Neural cell (in vitro differentiated cells): Measurements from ENCODE around the gene SHBG.

Experiments
- EP300 ChIP-seq: fragments of 450-650 bp; conservative IDR thresholded peaks from 2 replicates; pipeline ENCODE4 v1.6.1; 2014; ENCODE audit warnings: antibody characterized with exemption, mild to moderate bottlenecking, moderate library complexity; ENCODE audit not compliant: poor library complexity, severe bottlenecking
- EZH2 ChIP-seq: fragments of 200-600, 300-800 bp; shearing (Covaris generic), sonication (generic); IDR thresholded peaks from 2 replicates; pipeline ENCODE4 v1.6.1; 2014; ENCODE audit warnings: antibody characterized with exemption, low read length, borderline replicate concordance, mild to moderate bottlenecking; ENCODE audit not compliant: insufficient read depth, poor library complexity, severe bottlenecking
- MXI1 ChIP-seq: fragments of 450-650 bp; conservative IDR thresholded peaks from 2 replicates; pipeline ENCODE4 v1.6.1; 2014; ENCODE audit warnings: antibody characterized with exemption, mild to moderate bottlenecking; ENCODE audit not compliant: poor library complexity, severe bottlenecking
- POLR2AphosphoS5 ChIP-seq: IDR thresholded peaks from 2 replicates; pipeline ENCODE4 v1.6.1; 2012
- RAD21 ChIP-seq: fragments of 450-650 bp; conservative IDR thresholded peaks from 2 replicates; pipeline ENCODE4 v1.6.1; 2014; ENCODE audit warnings: antibody characterized with exemption, mild to moderate bottlenecking, moderate library complexity
- SMC3 ChIP-seq: fragments of 450-650 bp; conservative IDR thresholded peaks from 2 replicates; pipeline ENCODE4 v1.6.1; 2014; ENCODE audit warnings: antibody characterized with exemption, mild to moderate bottlenecking, moderate library complexity; ENCODE audit not compliant: poor library complexity
- TF ChIP-seq, protein P1 (sequence below): fragments of 450-650 bp; IDR thresholded peaks from 2 replicates; pipeline ENCODE4 v1.5.1; 2014; ENCODE audit warnings: antibody characterized with exemption, mild to moderate bottlenecking, moderate library complexity; ENCODE audit not compliant: poor library complexity, severe bottlenecking

DNA sequence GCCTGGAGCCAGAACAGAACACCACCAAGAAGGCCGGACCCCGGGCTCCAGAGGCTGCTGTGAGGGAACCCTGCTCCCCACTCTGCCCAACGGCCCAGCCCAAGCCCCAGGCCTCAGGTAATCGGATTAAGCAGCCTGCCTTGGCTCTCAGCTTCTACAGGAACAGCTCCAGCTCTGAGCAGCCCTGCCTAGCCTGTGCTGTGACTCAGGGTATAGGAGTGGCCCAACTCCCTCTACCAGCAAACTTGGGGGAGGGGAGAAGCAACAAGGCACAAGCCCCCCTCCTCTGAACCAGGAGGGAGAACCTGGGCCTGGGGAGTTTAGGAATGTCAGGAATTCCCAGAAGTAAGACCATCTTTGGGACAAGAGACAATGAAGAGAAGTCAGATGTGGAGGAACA lies 39.2 kb upstream of the SHBG start:
- TF ChIP-seq, protein P1, sequence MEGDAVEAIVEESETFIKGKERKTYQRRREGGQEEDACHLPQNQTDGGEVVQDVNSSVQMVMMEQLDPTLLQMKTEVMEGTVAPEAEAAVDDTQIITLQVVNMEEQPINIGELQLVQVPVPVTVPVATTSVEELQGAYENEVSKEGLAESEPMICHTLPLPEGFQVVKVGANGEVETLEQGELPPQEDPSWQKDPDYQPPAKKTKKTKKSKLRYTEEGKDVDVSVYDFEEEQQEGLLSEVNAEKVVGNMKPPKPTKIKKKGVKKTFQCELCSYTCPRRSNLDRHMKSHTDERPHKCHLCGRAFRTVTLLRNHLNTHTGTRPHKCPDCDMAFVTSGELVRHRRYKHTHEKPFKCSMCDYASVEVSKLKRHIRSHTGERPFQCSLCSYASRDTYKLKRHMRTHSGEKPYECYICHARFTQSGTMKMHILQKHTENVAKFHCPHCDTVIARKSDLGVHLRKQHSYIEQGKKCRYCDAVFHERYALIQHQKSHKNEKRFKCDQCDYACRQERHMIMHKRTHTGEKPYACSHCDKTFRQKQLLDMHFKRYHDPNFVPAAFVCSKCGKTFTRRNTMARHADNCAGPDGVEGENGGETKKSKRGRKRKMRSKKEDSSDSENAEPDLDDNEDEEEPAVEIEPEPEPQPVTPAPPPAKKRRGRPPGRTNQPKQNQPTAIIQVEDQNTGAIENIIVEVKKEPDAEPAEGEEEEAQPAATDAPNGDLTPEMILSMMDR: no peak
- TF ChIP-seq POLR2AphosphoS5 (no peak), EP300 (no peak), MXI1 (no peak), EZH2 (no peak), RAD21 (no peak), SMC3 (no peak)
